Measurements from ENCODE around the gene TNS4.

TNS4 gene

DNA sequence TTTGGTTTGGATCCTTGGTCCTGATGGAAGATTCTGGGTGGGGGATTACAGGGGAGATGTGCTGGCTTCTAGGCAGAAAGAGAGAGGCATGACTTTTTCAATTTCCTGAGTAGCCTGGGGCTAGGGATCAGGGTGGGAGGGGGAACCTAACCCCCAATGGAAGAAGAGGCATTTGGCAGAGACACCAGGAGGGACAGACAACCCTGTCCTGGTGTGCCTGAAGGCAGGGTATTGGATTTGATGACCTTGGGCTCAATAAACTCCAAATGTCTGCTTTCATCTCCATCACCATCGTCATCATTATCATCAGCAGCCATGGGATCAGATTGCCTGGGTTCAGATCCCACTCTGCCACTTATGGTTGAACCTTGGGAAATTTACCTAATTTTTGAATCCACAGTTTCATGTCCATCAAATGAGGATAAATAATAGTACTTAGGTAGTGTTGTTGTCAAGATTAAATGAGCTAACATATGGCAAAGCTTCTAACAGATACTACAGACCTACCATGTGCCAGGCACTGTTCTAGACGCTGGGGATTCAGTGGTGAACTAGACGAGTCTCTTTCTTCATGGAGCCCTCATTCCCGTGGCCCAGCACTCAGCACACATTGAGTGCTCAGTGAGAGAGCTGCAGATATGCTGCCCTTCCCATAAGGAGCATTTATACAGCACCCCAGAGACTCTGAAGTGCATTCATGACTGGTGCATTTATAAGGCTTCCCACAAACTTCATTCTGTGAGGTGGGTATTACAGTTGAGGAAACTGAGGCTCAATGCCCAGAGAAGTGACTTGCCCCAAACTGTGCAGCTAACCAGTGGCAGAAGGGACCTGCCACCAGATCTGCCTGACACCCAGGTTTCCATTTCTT is 31.4 kb downstream of the TNS4 start:
- H3K36me3 Mint-ChIP-seq (ENCODE audit: low read depth) = no peaks in the 10 kb centered on the region
- peaks cover 8% of the 10 kb centered on the region for H3K9me3 Mint-ChIP-seq
- no peak overlapping the region for H3K4me3 Mint-ChIP-seq
- peaks cover 9% of the 10 kb centered on the region for H3K27me3 Mint-ChIP-seq (ENCODE audit: low read depth)
- H3K27ac Mint-ChIP-seq = peak overlapping the region in 1 of 3 experiments; percentile 19
- H3K4me1 Mint-ChIP-seq = peaks cover 40% of the 10 kb centered on the region
- no peak for TF ChIP-seq CTCF (IDR thresholded peaks at IDR 0.05; ENCODE audit: unreplicated experiment in 3 of 3)

GRCh38 chr17:40468560-40468959 is 32.9 kb downstream of the TNS4 start:
- H3K36me3 Mint-ChIP-seq (ENCODE audit: low read depth) = no peaks in the 10 kb centered on the region
- no peak overlapping the region for H3K4me3 Mint-ChIP-seq
- H3K9me3 Mint-ChIP-seq = peaks cover 8% of the 10 kb centered on the region

DNA sequence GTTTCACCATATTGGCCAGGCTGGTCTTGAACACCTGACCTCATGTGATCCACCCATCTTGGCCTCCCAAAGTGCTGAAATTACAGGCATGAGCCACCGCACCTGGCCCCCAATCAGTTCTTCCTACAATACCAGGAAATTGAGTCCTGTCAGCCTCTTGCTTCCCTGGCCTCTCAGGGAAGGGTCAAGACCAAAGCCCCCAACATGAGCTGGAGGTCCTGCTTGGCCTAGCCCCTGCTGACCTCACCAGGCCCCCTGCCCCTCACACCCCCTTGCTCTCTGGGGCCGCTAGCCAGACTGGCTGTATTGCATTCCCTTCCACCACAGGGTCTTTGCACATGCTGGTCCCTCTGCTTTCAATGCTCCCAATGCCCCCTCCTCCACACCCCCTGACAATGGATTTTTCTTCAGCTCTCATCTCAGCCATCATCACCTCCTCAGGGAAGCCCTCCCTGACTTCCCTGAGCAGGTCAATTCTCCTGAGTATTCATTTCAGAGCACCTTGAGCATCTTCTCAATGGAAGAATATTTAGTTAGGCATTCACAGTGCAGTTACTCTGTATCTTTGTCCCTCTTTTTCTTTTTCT is 34.0 kb downstream of the TNS4 start:
- no peak for TF ChIP-seq CTCF (IDR thresholded peaks at IDR 0.05; ENCODE audit: unreplicated experiment in 3 of 3)
- Mint-ChIP-seq H3K27ac (peak overlapping the region in 2 of 3 experiments; percentile 33 to 47), H3K9me3 (no peaks in the 10 kb centered on the region), H3K27me3 (ENCODE audit: low read depth) (peaks cover 9% of the 10 kb centered on the region), H3K36me3 (ENCODE audit: low read depth) (no peaks in the 10 kb centered on the region), H3K4me3 (no peak overlapping the region), H3K4me1 (peaks cover 42% of the 10 kb centered on the region)

More at GRCh38 chr17:40468560-40468959, 32.9 kb downstream of the TNS4 start:
- TF ChIP-seq CTCF (IDR thresholded peaks at IDR 0.05; ENCODE audit: unreplicated experiment in 3 of 3) = no peak
- Mint-ChIP-seq H3K27ac (no peak overlapping the region), H3K27me3 (ENCODE audit: low read depth) (peaks cover 13% of the 10 kb centered on the region), H3K4me1 (peaks cover 42% of the 10 kb centered on the region)

- no peaks in the 10 kb centered on the region for H3K36me3 Mint-ChIP-seq (ENCODE audit: low read depth)
- peak overlapping the region in 1 of 3 experiments; percentile 19 for H3K4me3 Mint-ChIP-seq
- peak overlapping the region; percentile 55 to 63 (median 58) for H3K27ac Mint-ChIP-seq
- peaks cover 9% of the 10 kb centered on the region for H3K27me3 Mint-ChIP-seq (ENCODE audit: low read depth)
- TF ChIP-seq CTCF (IDR thresholded peaks at IDR 0.05; ENCODE audit: unreplicated experiment in 3 of 3) = no peak
- no peaks in the 10 kb centered on the region for H3K9me3 Mint-ChIP-seq
- H3K4me1 Mint-ChIP-seq = peaks cover 44% of the 10 kb centered on the region
Measured at GRCh38 chr17:40466298-40466971, 35.0 kb downstream of the TNS4 start.

DNA sequence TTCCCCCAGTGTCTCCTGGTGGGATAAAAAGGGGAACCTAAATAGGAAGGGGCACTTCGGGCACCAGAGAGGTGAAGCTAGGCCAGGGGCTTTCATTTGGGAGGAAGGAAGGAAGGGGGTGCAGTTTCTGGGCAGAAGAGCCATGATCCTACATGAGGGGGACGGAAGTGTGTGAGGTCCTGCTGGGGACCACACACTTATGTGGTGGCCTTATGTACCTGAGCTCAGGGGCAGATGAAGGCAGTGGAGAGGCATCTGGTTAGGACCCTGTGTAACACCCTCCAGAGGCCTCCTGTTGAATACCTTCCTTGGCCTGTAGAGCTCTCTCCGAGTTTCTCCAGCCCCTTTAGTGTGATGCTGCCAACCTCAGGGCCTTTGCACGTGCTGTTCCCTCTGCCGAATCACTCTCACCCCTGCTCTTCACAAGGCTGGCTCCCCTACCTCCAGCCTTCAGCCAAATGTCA is 37.0 kb downstream of the TNS4 start:
- Mint-ChIP-seq H3K36me3 (ENCODE audit: low read depth) (no peaks in the 10 kb centered on the region), H3K4me3 (peak overlapping the region in 1 of 3 experiments; percentile 13), H3K4me1 (peaks cover 57% of the 10 kb centered on the region), H3K9me3 (no peaks in the 10 kb centered on the region), H3K27me3 (ENCODE audit: low read depth) (peaks cover 9% of the 10 kb centered on the region), H3K27ac (peak overlapping the region; percentile 87 to 96 (median 89))
- TF ChIP-seq CTCF (IDR thresholded peaks at IDR 0.05; ENCODE audit: unreplicated experiment in 3 of 3) = no peak

Measured in nephron (organoid).